ENCODE data around the gene ZNF629.
A peak's percentile ranks its signal among the peaks of the same experiment; 100 is the strongest.

The ZNF629 gene

DNA sequence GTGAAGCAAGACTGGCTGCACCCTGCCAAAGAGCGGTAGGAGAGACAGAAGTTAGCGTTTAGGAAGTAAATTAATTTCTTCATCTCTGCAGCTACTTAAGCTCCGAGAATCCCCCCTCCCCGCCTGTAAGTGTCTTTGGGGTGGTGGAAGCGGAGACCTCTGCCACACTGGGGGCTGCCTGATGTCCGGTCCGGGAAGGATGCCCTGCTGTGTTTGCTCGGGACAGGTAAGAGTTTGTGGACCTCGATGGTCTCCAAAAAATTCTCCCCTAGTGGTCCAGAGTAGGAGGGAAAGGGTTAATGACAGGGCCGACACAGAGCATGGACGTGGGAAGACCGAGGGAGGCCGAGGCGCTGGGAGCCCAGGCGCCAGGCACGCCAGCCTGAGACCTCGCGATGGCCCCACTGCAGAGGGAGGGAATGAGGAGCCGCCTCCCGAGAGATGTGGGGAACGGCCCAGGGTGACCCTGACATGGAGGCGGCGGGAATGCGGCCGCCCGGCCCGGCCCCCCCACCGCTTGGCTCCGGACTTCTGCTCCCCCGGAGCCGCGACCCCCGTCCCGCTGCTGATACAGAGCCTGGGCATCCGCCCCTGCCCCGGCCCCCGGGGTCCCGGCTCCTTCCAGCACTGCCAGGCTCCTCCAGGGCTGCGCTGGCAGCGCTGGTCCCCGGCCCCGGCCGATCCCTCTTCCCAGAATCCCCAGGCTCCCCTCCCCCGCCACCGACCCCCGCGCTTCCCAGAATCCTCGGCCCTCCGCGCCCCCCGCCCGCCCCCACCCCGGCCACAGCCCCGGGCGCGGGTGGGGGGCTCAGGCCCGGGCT lies 680 bp downstream of the ZNF629 start:
- peak; percentile 58 for DNase-seq (ENCODE audit: low read depth)

DNA sequence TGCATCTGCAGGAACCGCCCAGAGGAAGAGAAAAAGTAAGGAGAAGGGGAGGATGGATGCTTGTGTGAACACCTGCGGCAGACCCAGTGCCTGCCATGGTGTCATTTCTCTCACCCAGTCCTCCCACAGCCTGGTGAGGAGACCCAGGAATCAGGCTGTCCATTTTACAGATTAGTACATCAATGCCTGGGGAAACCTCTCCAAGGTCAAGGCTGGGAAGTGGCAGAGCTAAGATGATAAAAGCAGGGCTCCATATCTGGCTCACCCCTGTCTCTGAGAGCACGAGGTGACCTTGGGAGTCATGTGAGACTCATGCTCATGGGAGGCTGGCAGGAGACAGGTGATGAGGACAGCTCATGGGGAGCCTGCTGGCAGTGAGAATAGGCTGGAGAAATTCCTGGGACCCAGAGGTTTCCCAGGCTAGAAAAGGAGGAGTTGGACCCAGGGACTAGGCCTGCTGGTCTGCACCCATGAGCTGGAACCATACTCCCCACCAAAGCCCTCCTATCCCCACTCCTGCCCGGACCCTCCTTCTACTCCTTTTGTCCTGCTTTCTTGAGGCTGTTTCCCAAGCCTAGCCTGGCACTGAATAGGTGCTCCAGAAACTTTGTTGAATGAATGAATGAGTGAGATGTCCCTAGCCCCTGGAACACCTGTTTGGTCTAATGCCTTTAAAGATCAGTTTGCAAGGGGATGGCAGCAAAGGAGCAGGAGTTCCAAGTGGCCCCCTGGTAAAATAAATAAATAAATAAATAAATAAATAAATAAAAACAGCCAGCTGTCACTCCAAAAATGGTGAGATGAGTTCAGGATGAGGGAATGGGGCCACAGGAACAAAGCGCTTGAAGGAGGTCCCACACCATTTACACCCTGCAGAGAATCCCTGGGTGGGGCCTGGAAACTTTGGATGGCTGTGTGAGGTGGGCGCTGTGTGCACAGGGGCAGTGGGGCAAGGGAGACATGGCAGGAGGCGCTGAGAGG lies 1.6 kb downstream of the ZNF629 start:
- DNase-seq (ENCODE audit: low read depth) = no peak

DNA sequence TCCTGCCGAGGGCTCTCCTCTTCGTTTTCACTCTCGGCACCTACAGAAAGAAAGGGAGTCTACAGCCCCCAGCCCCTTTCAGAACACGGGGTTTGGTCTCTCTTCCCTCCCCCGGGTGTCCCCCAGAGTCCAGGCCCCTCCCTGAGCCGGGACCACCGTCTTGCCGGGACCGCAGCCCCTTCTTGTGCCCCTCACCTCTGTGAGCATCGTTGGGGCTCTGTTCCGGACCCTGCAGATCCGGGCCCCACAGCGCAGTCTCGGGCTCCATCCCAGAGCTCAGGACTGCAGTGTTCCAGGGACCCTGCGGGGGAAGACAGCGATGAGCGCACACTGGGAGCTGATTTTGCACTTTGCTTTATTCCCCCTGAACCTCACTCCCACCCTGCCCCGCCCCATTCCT lies 2.8 kb downstream of the ZNF629 start:
- DNase-seq (ENCODE audit: low read depth) = no peak

DNA sequence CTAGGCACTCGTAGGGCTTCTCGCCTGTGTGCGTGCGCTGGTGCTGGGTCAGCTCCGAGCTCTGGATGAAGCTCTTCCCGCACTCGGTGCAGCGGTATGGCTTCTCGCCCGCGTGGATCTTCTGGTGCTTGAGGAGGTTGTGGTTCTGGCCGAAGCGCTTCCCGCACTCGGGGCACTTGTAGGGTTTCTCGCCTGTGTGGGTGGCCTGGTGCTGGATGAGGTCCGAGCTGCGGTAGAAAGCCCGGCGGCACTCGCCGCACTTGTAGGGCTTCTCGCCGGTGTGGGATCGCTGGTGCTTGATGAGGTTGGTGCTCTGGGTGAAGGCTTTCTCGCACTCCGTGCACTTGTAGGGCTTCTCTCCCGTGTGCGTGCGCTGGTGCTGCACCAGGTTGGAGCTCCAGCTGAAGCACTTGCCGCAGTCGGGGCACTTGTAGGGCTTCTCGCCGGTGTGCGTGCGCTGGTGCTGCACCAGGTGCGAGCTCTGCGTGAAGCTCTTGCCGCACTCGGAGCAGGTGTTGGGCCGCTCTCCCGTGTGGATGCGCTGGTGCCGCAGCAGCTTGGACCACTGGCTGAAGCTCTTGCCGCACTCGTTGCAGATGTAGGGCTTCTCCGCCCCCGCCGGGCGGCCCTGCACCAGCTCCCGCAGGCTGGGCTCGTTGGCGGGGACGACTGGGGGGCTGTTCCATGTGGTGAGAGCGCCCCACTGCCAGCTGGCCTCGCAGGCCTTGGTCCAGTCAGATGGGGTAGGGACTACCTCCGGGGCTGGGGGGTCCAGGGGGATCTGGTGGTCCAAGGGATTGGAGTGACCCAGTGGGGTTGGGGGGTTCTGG lies 3.5 kb downstream of the ZNF629 start:
- no peak for DNase-seq (ENCODE audit: low read depth)

DNA sequence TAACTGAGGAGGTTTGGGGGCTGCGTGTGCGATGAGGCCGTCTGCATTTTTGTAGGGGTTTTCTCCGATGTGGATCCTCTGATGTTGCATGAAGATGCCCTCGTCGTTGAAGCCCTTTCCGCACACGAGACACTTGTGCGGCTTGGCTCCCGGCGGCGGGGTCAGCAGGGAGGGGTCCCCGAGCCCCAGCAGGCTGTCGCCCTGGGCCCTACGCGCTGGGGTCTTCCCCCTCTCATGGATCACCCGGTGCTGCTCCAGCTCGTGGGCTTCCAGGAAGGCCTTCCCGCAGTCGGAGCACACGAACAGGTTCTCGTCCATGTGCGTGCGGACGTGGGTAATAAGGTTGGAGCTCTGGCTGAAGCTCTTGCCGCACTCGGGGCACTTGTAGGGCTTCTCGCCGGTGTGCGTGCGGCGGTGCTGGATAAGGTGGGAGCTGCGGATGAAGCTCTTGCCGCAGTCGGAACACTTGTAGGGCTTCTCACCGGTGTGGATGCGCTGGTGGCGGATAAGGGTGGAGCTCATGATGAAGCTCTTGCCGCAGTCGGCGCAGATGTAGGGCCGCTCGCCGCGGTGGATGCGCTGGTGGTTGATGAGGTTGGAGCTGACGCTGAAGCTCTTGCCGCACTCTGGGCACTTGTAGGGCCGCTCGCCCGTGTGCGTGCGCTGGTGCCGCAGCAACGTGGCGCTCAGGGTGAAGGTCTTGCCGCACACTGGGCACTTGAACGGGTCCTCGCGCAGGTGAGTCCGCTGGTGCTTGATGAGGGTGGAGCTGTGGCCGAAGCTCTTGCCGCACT lies 4.3 kb downstream of the ZNF629 start:
- DNase-seq (ENCODE audit: low read depth) = no peak

DNA sequence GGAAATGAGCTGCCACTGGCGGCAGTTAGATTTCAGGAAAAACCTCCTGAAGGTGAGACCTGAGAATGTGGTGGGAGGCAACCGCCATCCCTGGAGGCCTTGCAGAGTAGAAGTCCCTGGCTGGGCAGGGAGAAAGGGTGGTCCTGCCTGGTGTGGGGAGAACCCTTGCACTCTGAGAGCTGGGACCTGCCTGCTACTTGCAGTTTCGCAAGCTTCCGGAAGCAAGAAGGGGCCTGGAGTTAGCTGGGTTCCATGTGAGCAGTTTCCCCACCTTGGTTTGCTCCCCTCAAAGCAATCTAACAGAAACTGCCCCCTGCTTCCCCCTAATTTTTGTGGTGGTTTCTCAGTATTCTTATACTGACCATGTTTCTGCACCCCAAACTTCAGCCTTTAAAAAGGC lies 6.5 kb downstream of the ZNF629 start:
- DNase-seq (ENCODE audit: low read depth) = no peak

DNA sequence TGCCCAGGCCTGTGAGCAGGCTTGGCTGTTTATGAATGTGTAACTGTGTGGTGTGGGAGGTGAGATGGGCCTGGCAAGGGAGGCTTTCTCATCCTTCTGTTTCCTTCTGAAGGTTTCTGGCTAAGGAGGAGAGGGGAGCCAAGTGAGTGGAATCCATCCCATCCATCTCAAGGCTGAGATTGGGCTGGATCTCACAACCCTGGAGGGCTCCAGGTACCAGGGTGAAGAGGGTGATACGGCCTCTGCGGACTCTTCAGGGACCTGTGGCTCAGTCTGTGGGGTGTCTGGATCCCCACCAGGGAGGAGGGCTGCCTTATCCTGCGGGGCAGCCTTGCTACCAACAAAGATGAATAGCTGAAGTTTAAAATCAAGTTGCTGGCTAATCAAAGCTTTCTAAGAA lies 7.0 kb downstream of the ZNF629 start:
- no peak for DNase-seq (ENCODE audit: low read depth)

DNA sequence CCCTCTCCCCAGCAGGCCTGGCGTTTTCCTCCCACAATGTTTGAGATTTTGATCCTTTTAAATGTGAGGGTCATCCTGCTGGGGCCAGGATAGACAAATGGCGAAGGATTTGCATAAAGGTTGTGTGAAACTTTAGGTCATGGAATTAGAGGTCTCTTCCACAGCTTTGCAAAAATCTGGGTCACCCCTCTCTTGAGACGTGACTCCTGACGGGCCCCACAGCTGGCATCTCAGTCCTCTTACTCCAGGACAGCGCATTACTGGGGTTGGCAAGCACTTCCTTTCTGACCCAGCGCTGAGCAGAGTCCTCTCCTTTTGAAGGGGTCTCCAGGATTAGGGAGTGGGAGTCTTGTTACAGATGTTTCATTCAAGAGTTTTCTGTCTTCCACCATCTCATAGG lies 7.4 kb downstream of the ZNF629 start:
- no peak for DNase-seq (ENCODE audit: low read depth)

DNA sequence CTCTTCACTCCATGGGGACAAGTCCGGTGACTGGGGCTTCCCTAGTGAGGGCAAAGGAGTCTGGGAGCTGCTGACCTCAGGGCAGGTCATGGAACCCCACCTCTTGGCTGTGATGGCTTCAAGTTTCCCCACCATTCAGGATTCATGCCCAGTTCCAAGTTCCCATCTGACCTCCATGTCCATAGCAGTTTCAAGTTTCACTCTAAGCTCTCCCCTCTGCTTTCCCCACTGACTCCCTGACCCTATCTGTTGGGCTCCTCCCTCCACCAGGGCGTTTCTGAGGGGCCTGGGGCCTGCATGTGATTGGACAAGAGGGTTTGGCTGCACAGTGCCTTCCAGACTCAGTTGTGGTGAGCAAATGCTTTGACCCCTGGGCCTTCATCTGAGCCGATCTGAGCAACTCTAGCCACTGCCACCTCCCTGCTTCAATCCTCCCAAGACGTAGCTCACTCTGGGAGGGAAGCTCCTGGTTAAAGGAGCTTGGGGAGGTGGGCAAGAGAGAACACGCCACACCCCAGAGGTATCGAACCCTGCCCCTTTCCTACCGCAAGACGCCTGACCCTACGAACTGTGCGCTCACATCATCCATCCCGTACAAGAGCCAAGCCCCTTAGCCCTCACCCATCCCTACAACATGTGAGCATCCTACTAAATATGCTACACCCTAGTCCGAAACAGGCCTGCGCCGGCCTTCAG lies 8.3 kb downstream of the ZNF629 start:
- peak; percentile 38 for DNase-seq (ENCODE audit: low read depth)

DNA sequence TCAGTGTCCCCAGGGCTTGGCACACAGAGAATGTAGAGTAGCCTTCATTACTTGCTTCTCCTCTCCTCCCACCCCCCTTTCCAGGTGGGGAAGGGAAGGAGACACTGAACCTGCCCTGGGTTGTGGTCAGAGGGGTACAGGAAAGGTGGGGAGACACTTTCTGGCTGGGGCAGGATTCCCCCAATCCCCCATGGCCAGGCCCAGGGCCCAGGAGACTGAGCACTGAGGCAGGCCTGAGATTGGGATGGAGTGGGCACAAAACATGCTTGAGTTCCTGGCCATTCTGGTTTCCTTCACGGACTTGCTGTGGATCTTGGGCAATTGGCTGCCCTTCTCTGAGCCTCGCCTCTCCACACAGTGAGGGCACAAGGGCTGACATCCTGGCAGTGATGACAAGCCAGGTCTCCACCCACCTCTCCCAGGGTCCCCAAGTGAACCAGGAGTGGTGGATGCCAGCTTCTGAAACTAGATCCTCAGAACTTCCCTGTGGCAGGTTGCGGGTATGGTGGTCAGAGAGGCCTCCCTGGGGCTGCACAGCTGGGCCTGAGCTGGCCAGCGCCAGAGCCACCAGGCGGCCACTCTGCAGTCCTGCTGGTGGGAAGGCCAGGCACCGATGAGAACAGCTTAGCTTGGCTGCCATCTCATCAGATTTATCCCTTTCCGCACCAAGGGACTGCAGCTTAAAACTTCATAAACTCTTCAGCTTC lies 9.3 kb downstream of the ZNF629 start:
- DNase-seq (ENCODE audit: low read depth) = peak; percentile 60

DNA sequence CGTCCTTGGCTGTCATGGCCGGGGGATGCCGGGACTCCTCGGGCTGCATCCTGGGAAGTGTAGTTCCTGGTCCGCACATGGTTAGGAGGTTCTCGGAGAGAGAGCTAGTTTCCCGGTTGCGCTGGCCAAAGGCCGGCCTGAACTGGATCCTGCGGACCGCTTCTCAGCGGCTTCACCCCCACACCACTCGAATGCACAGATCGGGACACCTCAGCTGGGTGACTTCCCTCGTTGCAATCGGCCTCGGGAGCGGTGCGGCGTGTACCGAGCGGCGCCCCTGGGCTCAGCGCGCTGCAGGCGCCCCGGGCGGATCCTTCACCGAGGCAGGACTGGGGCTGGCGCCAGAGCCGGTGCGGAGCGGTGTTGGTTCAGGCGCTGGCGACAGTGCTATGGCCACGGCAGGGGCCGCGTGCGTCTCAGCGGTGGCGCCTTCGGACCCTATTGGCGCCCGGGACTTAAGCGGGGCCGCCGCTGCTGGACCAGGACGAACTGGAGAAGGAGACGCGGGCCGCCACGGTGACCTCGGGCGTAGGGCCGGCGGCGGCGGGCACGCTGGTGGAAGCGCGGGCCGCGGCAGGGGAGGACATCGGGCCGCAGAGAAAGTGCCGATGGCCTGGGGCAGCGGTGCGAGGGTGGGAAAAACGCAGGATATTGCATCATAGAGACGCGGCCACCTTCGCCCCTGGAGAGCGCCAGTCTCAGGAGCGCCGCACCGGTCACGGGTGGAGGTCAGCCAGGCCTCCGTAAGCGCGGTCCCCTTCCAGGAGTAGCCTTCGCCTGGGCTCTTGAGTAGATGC lies 11.4 kb downstream of the ZNF629 start:
- peak; percentile 78 for DNase-seq (ENCODE audit: low read depth)

DNA sequence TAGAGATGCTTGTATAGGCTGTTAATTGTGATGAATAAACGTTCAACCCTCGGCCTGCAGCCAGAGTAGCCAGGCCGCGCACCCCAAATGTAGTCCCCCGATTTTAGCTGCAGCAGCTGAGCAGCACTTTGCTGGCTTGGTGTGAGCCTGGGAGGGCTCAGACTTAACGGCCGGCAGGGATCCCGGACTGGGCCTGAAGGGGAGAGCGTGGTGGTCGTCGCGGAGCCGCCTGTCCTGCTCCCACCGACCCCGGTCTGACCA lies 11.9 kb downstream of the ZNF629 start:
- no peak for DNase-seq (ENCODE audit: low read depth)

DNA sequence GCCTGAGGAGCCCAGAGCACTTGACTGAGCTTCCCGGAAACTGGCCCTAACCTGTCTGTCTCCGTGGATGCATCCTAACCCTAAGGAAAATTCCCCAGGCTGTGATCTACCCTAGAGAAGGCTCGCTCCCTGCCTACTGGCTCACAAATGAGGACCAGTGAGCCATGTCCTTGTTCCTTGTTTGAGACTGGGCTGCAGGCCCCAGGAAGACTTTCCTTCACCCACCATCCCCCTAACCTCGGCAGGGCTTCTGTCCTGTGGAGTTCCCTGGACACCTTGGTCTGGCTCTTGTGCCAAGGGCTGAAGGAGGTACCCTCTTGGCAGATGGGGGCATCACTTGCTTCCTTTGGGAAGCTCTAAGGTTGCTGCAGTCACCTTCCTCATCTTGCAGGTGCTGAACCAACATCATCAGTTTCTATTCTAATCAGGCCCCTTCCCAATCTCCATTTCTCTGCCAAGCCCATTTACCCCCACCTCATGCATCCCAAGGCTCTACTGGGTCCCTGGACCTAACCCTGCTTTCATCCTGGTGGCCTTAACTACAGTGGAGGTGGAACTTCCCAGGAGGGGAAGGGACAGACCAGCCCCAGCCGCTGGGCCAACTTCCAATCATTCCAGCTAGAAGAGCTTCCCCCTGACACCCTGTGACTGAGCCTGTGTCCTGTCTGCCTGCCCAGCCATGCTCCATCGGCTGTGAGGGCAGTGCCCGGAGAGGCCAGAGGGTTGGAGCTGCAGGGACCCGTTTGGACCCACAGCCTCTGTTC lies 12.5 kb downstream of the ZNF629 start:
- DNase-seq (ENCODE audit: low read depth) = no peak

DNA sequence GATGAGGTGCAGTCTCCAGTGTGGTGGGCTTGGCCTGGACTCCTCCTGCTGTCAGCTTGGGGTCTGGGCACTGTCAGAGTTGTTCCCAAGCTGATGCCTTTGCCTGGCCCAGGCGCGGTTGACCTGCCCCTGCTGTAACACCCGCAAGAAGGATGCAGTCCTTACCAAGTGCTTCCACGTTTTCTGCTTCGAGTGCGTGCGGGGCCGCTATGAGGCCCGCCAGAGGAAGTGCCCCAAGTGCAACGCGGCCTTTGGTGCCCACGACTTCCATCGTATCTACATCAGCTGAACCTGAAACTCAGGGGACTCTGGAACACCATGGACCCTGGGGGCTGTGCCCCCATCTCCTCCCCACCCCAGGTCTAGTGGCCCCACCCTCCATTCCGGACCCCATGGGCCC lies 13.2 kb downstream of the ZNF629 start:
- DNase-seq (ENCODE audit: low read depth) = no peak

DNA sequence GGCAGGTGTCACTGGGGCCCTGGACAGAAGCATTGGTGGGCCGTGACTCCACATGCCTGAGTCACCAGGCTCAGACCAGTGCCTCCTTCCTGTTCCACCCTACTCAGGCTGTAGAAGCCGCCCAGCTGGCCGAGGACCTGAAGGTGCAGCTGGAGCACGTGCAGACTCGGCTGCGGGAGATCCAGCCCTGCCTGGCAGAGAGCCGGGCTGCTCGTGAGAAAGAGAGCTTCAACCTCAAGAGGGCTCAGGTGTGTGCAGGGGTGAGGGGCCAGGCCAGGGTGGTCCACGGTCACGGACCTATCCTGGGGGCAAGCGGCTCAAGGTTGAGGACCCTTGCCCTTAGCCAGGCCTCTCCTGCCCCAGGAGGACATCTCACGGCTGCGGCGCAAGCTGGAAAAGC lies 15.3 kb downstream of the ZNF629 start:
- DNase-seq (ENCODE audit: low read depth) = no peak

DNA sequence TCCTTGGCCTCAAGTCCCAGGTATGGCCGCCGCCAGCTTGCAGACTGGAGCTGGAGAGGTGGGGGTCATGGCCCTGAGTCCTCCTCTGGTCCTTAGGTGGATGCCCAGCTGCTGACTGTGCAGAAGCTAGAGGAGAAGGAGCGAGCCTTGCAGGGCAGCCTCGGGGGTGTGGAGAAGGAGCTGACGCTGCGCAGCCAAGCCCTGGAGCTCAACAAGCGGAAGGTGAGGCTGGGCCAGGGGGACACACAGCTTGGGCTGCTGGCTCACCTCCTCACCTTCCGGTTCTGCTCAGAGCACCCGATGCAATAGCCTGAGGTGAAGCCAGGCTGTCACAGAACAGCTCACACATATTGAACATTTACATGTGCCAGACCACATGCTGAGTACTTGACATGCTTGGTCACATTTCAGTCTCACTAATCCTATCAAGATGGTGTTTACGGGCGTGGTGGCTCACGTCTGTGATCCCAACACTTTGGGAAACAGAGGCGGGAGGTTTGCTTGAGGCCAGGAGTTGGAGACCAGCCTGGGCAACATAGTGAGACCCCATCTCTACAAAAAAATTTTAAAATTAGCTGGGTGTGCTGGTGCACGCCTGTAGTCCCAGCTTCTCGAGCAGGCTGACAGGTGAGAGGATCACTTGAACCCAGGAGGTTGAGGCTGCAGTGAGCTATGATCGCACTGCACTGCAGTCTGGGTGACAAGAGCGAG lies 17.5 kb downstream of the ZNF629 start:
- DNase-seq (ENCODE audit: low read depth) = no peak

DNA sequence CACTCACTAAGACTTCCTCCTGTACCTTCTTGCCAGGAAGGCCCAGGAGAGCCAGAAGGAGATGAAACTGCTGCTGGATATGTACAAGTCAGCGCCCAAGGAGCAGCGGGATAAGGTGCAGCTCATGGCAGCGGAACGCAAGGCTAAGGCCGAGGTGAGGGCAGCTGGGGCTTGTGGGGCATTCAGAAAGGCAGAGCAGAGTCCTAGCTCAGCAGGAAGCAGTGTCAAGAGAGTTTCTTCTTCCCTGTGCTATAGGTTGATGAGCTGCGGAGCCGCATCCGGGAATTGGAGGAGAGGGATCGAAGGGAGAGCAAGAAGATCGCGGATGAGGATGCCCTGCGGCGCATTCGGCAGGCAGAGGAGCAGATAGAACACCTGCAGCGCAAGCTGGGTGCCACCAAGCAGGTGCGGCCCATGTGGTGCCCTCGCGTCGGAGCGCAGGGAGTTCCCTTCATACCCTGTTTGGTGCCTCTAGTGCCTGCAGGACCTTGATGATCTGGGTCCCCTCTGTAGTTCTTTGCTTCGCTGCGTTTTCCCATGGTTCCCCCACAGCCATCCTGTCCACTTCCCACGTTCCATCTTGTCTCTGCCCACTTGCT lies 18.3 kb downstream of the ZNF629 start:
- no peak for DNase-seq (ENCODE audit: low read depth)

All from fibroblast of gingiva (primary cell).